Activated CD8-positive, alpha-beta T cell treated with anti-CD3 and anti-CD28 coated beads for 36 hours (primary cell): Measurements from ENCODE around the gene PTPRJ. TPM values are rescaled to one million over a fixed set of nuclear protein-coding genes. Genes with fewer than 3 reads are reported as not detected.

Experiments
- ATAC-seq: fragments of 200-7000 bp; cut with Tn5 transposase; one replicate; pipeline ENCODE4 v1.10.0; 2021; ENCODE audit warnings: mild to moderate bottlenecking, moderate library complexity
- CTCF ChIA-PET: fragments of 350-600 bp; sonication (Branson Sonifier 250); formaldehyde crosslinking; loops from one replicate; lab custom pipeline; 2021; ENCODE audit warnings: antibody characterized with exemption; lab: Charles Lee
- POLR2A ChIA-PET: fragments of 350-600 bp; sonication (Branson Sonifier 250); formaldehyde crosslinking; loops from one replicate; lab custom pipeline; 2021; ENCODE audit warnings: antibody characterized with exemption; lab: Charles Lee
- DNase-seq: peaks from one replicate; pipeline ENCODE4 v3.0.0-alpha.2; 2020
- H3K27ac Mint-ChIP-seq: one replicate; pipeline ENCODE4 v1.8.0; 2021; ENCODE audit warnings: mild to moderate bottlenecking, mixed read lengths
- H3K27me3 Mint-ChIP-seq: one replicate; pipeline ENCODE4 v1.8.0; 2021; ENCODE audit warnings: mixed read lengths
- H3K36me3 Mint-ChIP-seq: one replicate; pipeline ENCODE4 v1.8.0; 2021; ENCODE audit warnings: low read depth, mixed read lengths
- H3K4me1 Mint-ChIP-seq: one replicate; pipeline ENCODE4 v1.8.0; 2021; ENCODE audit warnings: low read depth, mixed read lengths
- H3K4me3 Mint-ChIP-seq: one replicate; pipeline ENCODE4 v1.8.0; 2021; ENCODE audit warnings: mild to moderate bottlenecking, moderate library complexity, mixed read lengths
- H3K9me3 Mint-ChIP-seq: one replicate; pipeline ENCODE4 v1.8.0; 2021; ENCODE audit warnings: mixed read lengths
- intact Hi-C: fragments of 100-400 bp; cut with micrococcal nuclease; formaldehyde crosslinking; loops from one replicate; pipeline ENCODE4 v1.10.0; 2022
- total RNA-seq, 2 experiments: library from RNA; stranded (reverse); gene quantifications; one replicate each; pipeline ENCODE4 v1.2.3, GENCODE V29; 2021
- TF ChIP-seq, protein P1 (sequence below): fragments of 200-600 bp; IDR thresholded peaks from one replicate; pipeline ENCODE4 v1.8.0; 2022; ENCODE audit warnings: antibody characterized with exemption, mild to moderate bottlenecking

PTPRJ gene
- total RNA-seq, 2 experiments from 2014 or later = 21.5 to 23.4 TPM

GRCh38 chr11:48052183-48053044, 72.1 kb downstream of the PTPRJ start:
- ChIA-PET CTCF (interaction anchor here (0.9 to 2.1 kb wide), 3 partner anchors 56 to 78 kb away, joined by 3 to 6 read pairs (median 3); no protein-coding TSS in a partner anchor), POLR2A (interaction anchor here (1.0 kb wide), 1 partner anchor 41 kb away, joined by 4 read pairs; no protein-coding TSS in a partner anchor)
- H3K36me3 Mint-ChIP-seq = peaks cover 5% of the 10 kb centered on the region
- TF ChIP-seq, protein P1, sequence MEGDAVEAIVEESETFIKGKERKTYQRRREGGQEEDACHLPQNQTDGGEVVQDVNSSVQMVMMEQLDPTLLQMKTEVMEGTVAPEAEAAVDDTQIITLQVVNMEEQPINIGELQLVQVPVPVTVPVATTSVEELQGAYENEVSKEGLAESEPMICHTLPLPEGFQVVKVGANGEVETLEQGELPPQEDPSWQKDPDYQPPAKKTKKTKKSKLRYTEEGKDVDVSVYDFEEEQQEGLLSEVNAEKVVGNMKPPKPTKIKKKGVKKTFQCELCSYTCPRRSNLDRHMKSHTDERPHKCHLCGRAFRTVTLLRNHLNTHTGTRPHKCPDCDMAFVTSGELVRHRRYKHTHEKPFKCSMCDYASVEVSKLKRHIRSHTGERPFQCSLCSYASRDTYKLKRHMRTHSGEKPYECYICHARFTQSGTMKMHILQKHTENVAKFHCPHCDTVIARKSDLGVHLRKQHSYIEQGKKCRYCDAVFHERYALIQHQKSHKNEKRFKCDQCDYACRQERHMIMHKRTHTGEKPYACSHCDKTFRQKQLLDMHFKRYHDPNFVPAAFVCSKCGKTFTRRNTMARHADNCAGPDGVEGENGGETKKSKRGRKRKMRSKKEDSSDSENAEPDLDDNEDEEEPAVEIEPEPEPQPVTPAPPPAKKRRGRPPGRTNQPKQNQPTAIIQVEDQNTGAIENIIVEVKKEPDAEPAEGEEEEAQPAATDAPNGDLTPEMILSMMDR = no peak
- no peaks in the 10 kb centered on the region for H3K27me3 Mint-ChIP-seq
- H3K4me1 Mint-ChIP-seq = peaks cover 71% of the 10 kb centered on the region
- H3K9me3 Mint-ChIP-seq = peaks cover 2% of the 10 kb centered on the region
- no peak overlapping the region for H3K4me3 Mint-ChIP-seq
- no peak overlapping the region for H3K27ac Mint-ChIP-seq
- intact Hi-C loops = no loop called here
- peak; percentile 23 for DNase-seq
- no peak for ATAC-seq

DNA sequence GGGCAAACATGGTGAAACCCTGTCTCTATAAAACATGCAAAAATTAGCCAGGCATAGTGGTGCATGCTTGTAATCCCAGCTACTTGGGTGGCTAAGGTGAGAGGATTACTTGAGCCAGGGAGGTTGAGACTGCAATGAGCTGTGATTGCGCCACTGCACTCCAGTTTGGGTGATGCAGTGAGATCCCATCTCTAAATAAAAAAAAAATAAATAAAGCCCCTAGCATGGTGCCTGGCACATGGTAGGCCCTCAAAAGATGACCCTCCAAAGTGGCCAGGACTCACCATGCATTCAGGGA, 74.6 kb downstream of the PTPRJ start:
- Mint-ChIP-seq H3K27me3 (no peaks in the 10 kb centered on the region), H3K36me3 (peaks cover 5% of the 10 kb centered on the region), H3K4me3 (no peak overlapping the region), H3K4me1 (peaks cover 75% of the 10 kb centered on the region), H3K9me3 (peaks cover 2% of the 10 kb centered on the region), H3K27ac (peak overlapping the region; percentile 87)
- intact Hi-C loops = loop anchor here (5.0 kb wide), 1 partner anchor 48 kb away; no protein-coding TSS in a partner anchor
- ATAC-seq (no peak), DNase-seq (no peak)
- ChIA-PET CTCF (interaction anchor here (1.4 to 2.3 kb wide), 5 partner anchors 9 to 53 kb away, joined by 4 to 9 read pairs (median 5); no protein-coding TSS in a partner anchor), POLR2A (interaction anchor here (1.5 to 5.2 kb wide), 5 partner anchors 12 to 53 kb away, joined by 4 to 44 read pairs (median 8); no protein-coding TSS in a partner anchor)
- TF ChIP-seq, protein P1 = no peak

GRCh38 chr11:48055292-48056132, 75.2 kb downstream of the PTPRJ start:
- intact Hi-C loops = loop anchor here (5.0 kb wide), 1 partner anchor 48 kb away; no protein-coding TSS in a partner anchor
- ChIA-PET CTCF (interaction anchor here (0.6 to 2.5 kb wide), 12 partner anchors 9 to 187 kb away, joined by 3 to 13 read pairs (median 4); no protein-coding TSS in a partner anchor), POLR2A (interaction anchor here (0.7 to 5.2 kb wide), 14 partner anchors 10 to 123 kb away, joined by 3 to 44 read pairs (median 5); partner anchors contain the start of gene PTPRJ)
- peak overlapping the region; percentile 87 for H3K27ac Mint-ChIP-seq
- DNase-seq = peak; percentile 84
- H3K9me3 Mint-ChIP-seq = peaks cover 2% of the 10 kb centered on the region
- TF ChIP-seq, protein P1 = no peak
- H3K36me3 Mint-ChIP-seq = peaks cover 5% of the 10 kb centered on the region
- H3K4me1 Mint-ChIP-seq = peaks cover 70% of the 10 kb centered on the region
- no peaks in the 10 kb centered on the region for H3K27me3 Mint-ChIP-seq
- peak; percentile 93 for ATAC-seq
- peak overlapping the region; percentile 51 for H3K4me3 Mint-ChIP-seq

DNA sequence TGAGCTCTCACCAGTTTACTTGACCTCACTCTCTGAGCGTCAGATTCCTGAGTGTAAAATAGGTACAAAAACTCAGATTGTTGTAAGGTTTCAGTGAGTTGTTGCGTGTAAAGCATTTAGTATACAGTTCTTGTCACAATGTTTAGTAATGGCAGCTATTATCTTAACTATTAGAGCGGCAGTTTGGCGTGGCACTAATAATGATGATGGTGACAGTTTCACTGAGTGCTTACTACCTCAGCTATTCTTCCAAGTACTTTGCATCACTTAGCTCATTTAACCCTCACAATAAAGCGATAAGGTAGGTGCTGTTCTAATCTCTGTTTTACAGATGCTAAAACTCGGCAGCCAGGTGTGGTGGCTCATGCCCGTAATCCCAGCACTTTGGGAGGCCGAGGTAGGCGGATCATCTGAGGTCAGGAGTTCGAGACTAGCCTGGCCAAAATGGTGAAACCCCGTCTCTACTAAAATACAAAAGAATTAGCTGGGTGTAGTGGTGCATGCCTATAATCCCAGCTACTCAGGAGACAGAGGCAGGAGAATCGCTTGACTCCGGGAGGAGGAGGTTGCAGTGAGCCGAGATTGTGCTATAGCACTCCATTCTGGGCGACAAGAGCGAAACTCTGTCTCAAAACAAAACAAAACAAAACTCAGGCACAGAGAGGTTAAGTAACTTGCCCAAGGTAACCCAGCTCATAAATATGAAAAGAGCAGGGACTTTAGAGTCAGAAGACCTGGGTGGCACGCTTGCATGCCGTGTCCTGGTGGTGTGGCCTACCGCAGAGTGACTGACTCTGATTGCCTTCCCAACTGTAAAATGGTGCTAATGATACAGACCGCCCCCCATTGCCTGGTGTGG, 76.2 kb downstream of the PTPRJ start:
- Mint-ChIP-seq H3K27me3 (no peaks in the 10 kb centered on the region), H3K4me1 (peaks cover 67% of the 10 kb centered on the region), H3K27ac (peak overlapping the region; percentile 87), H3K4me3 (peak overlapping the region; percentile 51), H3K9me3 (peaks cover 2% of the 10 kb centered on the region), H3K36me3 (peaks cover 5% of the 10 kb centered on the region)
- POLR2A ChIA-PET = interaction anchor here (0.7 to 5.2 kb wide), 13 partner anchors 11 to 124 kb away, joined by 3 to 44 read pairs (median 6); partner anchors contain the start of gene PTPRJ
- intact Hi-C loops = loop anchor here (5.0 kb wide), 1 partner anchor 49 kb away; no protein-coding TSS in a partner anchor
- ATAC-seq = no peak
- CTCF ChIA-PET = interaction anchor here (0.6 to 2.5 kb wide), 12 partner anchors 8 to 188 kb away, joined by 3 to 13 read pairs (median 4); no protein-coding TSS in a partner anchor
- DNase-seq = no peak
- TF ChIP-seq, protein P1 = no peak
